DOHH2 (cell line): ENCODE results near the gene C5.

Source experiments
- H3F3A ChIP-seq: fragments of 200-600 bp; sonication (generic), shearing (Covaris generic); 2 replicates; pipeline ENCODE4 v1.6.0; 2016; ENCODE audit warnings: antibody characterized with exemption, mild to moderate bottlenecking; ENCODE audit not compliant: control insufficient read depth, insufficient read depth
- H3K27ac ChIP-seq: fragments of 200-600 bp; sonication (generic); 2 replicates; pipeline ENCODE4 v1.5.1; 2014; ENCODE audit warnings: low read depth, mild to moderate bottlenecking, low read length, moderate library complexity
- H3K27me3 ChIP-seq: fragments of 200-600 bp; sonication (generic); 2 replicates; pipeline ENCODE4 v1.6.1; 2014; ENCODE audit warnings: mild to moderate bottlenecking, low read length, mixed read lengths; ENCODE audit not compliant: control insufficient read depth
- H3K36me3 ChIP-seq: fragments of 200-600 bp; sonication (generic); 2 replicates; pipeline ENCODE4 v1.6.1; 2014; ENCODE audit warnings: mild to moderate bottlenecking, low read length, moderate library complexity, mixed read lengths; ENCODE audit not compliant: control insufficient read depth
- H3K4me1 ChIP-seq: fragments of 200-600 bp; sonication (generic); 2 replicates; pipeline ENCODE4 v1.6.1; 2014; ENCODE audit warnings: mild to moderate bottlenecking, low read length, mixed read lengths; ENCODE audit not compliant: control insufficient read depth
- H3K4me2 ChIP-seq: fragments of 200-600 bp; sonication (generic); 2 replicates; pipeline ENCODE4 v1.6.0; 2014; ENCODE audit warnings: mild to moderate bottlenecking, low read length, moderate library complexity
- H3K4me3 ChIP-seq: fragments of 200-600 bp; sonication (generic); 2 replicates; pipeline ENCODE4 v1.5.1; 2014; ENCODE audit warnings: mild to moderate bottlenecking, low read length, mixed read lengths
- H3K79me2 ChIP-seq: fragments of 200-600 bp; sonication (generic); 2 replicates; pipeline ENCODE4 v1.6.1; 2014; ENCODE audit warnings: mild to moderate bottlenecking, low read length, mixed read lengths; ENCODE audit not compliant: control insufficient read depth
- H3K9me2 ChIP-seq: fragments of 200-600 bp; sonication (generic); replicated peaks from 2 replicates; pipeline ENCODE4 v1.6.1; 2014; ENCODE audit warnings: mild to moderate bottlenecking, low read length, mixed read lengths; ENCODE audit not compliant: control insufficient read depth
- H3K9me3 ChIP-seq: fragments of 200-600 bp; sonication (generic); 2 replicates; pipeline ENCODE4 v1.6.1; 2014; ENCODE audit warnings: antibody characterized with exemption, low read length, mixed read lengths; ENCODE audit not compliant: control insufficient read depth, insufficient read depth
- H4K20me1 ChIP-seq: fragments of 200-600 bp; sonication (generic); 2 replicates; pipeline ENCODE4 v1.6.0; 2014; ENCODE audit warnings: low read depth, mild to moderate bottlenecking, antibody characterized with exemption, low read length, moderate library complexity; ENCODE audit not compliant: control insufficient read depth, insufficient read depth
- EZH2phosphoT487 ChIP-seq: fragments of 200-600 bp; sonication (generic); IDR thresholded peaks from 2 replicates; pipeline ENCODE4 v1.6.1; 2017; ENCODE audit warnings: borderline replicate concordance, mild to moderate bottlenecking, antibody characterized with exemption, low read length, moderate library complexity, mixed read lengths
- TF ChIP-seq, protein P1 (sequence below): fragments of 200-600 bp; sonication (generic); IDR thresholded peaks from one replicate; pipeline ENCODE4 v1.5.1; 2014; ENCODE audit warnings: antibody characterized with exemption, mild to moderate bottlenecking, low read depth, low read length; ENCODE audit not compliant: poor library complexity, severe bottlenecking

C5 gene

DNA sequence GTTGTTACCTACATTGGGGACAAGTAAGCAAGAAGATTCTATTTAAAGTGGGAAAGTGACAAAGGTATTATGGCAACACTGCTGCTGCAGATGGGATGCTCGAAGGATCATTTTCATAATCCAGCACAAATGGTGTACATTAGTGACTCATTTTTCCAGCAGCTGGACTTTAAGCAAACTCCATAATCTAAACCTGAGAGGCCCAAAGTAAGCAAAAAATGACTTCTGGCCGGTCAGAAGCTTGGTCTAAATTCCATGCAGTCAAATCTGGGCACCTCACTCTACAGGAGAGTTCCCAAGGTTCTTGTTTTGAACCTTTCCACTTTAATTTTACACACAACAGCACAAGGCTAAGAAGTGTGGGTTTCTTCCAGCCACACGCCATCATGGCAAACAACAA lies 79.8 kb downstream of the C5 start:
- TF ChIP-seq, protein P1, sequence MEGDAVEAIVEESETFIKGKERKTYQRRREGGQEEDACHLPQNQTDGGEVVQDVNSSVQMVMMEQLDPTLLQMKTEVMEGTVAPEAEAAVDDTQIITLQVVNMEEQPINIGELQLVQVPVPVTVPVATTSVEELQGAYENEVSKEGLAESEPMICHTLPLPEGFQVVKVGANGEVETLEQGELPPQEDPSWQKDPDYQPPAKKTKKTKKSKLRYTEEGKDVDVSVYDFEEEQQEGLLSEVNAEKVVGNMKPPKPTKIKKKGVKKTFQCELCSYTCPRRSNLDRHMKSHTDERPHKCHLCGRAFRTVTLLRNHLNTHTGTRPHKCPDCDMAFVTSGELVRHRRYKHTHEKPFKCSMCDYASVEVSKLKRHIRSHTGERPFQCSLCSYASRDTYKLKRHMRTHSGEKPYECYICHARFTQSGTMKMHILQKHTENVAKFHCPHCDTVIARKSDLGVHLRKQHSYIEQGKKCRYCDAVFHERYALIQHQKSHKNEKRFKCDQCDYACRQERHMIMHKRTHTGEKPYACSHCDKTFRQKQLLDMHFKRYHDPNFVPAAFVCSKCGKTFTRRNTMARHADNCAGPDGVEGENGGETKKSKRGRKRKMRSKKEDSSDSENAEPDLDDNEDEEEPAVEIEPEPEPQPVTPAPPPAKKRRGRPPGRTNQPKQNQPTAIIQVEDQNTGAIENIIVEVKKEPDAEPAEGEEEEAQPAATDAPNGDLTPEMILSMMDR: no peak
- TF ChIP-seq EZH2phosphoT487: no peak
- Histone ChIP-seq H3K27me3 (no peaks in the 10 kb centered on the region), H3F3A (no peaks in the 10 kb centered on the region), H3K36me3 (no peaks in the 10 kb centered on the region), H4K20me1 (no peaks in the 10 kb centered on the region), H3K9me2 (no peaks in the 10 kb centered on the region), H3K27ac (no peak overlapping the region), H3K4me1 (peaks cover 9% of the 10 kb centered on the region), H3K4me3 (no peak overlapping the region), H3K9me3 (no peaks in the 10 kb centered on the region), H3K79me2 (no peaks in the 10 kb centered on the region), H3K4me2 (no peak overlapping the region)

- Histone ChIP-seq H3K36me3 (no peaks in the 10 kb centered on the region), H3K4me1 (no peaks in the 10 kb centered on the region), H3K4me3 (no peak overlapping the region), H4K20me1 (no peaks in the 10 kb centered on the region), H3K27me3 (no peaks in the 10 kb centered on the region), H3F3A (no peaks in the 10 kb centered on the region), H3K9me2 (no peaks in the 10 kb centered on the region), H3K4me2 (no peak overlapping the region), H3K27ac (no peak overlapping the region), H3K9me3 (no peaks in the 10 kb centered on the region), H3K79me2 (no peaks in the 10 kb centered on the region)
- TF ChIP-seq, protein P1: no peak
- TF ChIP-seq EZH2phosphoT487: no peak
Measured at GRCh38 chr9:120966013-120966369, 84.1 kb downstream of the C5 start.

DNA sequence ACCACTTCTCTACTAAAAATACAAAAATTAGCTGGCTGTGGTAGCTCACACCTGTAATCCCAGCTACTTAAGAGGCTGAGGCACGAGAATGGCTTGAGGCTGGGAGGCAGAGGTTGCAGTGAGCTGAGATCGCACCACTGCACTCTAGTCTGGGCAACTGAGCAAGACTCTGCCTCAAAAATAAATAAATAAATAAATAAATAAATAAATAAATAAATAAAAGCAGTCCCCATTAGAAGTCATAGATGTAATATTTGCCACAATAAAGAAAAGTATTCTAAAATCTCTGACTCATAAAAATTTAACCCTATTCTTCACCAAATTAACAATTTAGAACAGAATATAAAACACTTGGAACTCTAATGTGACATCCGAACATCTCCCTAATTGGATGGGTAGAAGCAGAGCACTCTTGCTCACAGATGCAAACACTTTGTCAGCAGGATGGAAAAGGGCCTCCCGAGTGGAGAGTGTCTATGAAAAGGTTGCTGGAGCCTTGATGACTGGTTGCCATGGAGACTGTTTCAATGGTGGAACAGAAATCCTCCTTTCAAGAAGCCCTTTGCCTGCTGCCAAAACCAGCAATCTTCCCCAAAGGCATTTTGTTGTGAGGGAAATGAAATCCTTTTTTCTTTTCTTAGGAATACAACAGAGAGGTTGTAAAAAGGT lies 84.6 kb downstream of the C5 start:
- Histone ChIP-seq H3K4me1 (no peaks in the 10 kb centered on the region), H3K36me3 (no peaks in the 10 kb centered on the region), H3K4me2 (no peak overlapping the region), H3K4me3 (no peak overlapping the region), H3F3A (no peaks in the 10 kb centered on the region), H3K79me2 (no peaks in the 10 kb centered on the region), H4K20me1 (no peaks in the 10 kb centered on the region), H3K9me2 (no peaks in the 10 kb centered on the region), H3K9me3 (no peaks in the 10 kb centered on the region), H3K27me3 (no peaks in the 10 kb centered on the region), H3K27ac (no peak overlapping the region)
- TF ChIP-seq, protein P1: no peak
- TF ChIP-seq EZH2phosphoT487: no peak
